ENCODE data around the gene SOCS1. TPM values are rescaled to one million over a fixed set of nuclear protein-coding genes. Genes with fewer than 3 reads are reported as not detected.

The SOCS1 gene
- polyA plus RNA-seq, 1 experiment = 11.6 TPM

- POLR2A ChIA-PET = interaction anchor here (0.5 to 0.9 kb wide), 2 partner anchors 9 to 28 kb away, joined by 3 to 4 read pairs; partner anchors contain the start of gene SOCS1
- H3K27ac ChIP-seq (ENCODE audit: low read depth, low read length) = no peak overlapping the region
- CTCF ChIA-PET = no interaction called here
- peaks cover 6% of the 10 kb centered on the region for H3K27me3 ChIP-seq (ENCODE audit: control insufficient read depth, insufficient read depth, low read length)
- H3K9me3 ChIP-seq (ENCODE audit: control insufficient read depth, insufficient read depth, low read length) = no peaks in the 10 kb centered on the region
- TF ChIP-seq, protein P1, sequence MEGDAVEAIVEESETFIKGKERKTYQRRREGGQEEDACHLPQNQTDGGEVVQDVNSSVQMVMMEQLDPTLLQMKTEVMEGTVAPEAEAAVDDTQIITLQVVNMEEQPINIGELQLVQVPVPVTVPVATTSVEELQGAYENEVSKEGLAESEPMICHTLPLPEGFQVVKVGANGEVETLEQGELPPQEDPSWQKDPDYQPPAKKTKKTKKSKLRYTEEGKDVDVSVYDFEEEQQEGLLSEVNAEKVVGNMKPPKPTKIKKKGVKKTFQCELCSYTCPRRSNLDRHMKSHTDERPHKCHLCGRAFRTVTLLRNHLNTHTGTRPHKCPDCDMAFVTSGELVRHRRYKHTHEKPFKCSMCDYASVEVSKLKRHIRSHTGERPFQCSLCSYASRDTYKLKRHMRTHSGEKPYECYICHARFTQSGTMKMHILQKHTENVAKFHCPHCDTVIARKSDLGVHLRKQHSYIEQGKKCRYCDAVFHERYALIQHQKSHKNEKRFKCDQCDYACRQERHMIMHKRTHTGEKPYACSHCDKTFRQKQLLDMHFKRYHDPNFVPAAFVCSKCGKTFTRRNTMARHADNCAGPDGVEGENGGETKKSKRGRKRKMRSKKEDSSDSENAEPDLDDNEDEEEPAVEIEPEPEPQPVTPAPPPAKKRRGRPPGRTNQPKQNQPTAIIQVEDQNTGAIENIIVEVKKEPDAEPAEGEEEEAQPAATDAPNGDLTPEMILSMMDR (IDR thresholded peaks at IDR 0.05; ENCODE audit: low read depth, low read length) = peak; percentile 22; the same call in 1 of the 2 replicates
- no peak for DNase-seq (ENCODE audit: low read depth, low spot score)
- H3K4me3 ChIP-seq (ENCODE audit: low read depth, low read length) = no peak overlapping the region
Measured at GRCh38 chr16:11283820-11284248, 27.8 kb upstream of the SOCS1 start.

- TF ChIP-seq, protein P1 (IDR thresholded peaks at IDR 0.05; ENCODE audit: low read depth, low read length) = no peak
- peaks cover 3% of the 10 kb centered on the region; the same call in 1 of the 2 replicates for H3K9me3 ChIP-seq (ENCODE audit: control insufficient read depth, insufficient read depth, low read length)
- ChIA-PET POLR2A (no interaction called here), CTCF (no interaction called here)
- no peak for DNase-seq (ENCODE audit: low read depth, low spot score)
- H3K27ac ChIP-seq (ENCODE audit: low read depth, low read length) = no peak within 1 kb of the TSS
- no peak within 1 kb of the TSS for H3K4me3 ChIP-seq (ENCODE audit: low read depth, low read length)
- H3K27me3 ChIP-seq (ENCODE audit: control insufficient read depth, insufficient read depth, low read length) = peaks cover 12% of the 10 kb centered on the region
Measured at GRCh38 chr16:11280616-11281522, 24.9 kb upstream of the SOCS1 start, which contains the start of gene PRM1. TSS of gene PRM1 (minus strand) at chr16:11281330. CDS start at chr16:11281238, 92 bp downstream.

DNA sequence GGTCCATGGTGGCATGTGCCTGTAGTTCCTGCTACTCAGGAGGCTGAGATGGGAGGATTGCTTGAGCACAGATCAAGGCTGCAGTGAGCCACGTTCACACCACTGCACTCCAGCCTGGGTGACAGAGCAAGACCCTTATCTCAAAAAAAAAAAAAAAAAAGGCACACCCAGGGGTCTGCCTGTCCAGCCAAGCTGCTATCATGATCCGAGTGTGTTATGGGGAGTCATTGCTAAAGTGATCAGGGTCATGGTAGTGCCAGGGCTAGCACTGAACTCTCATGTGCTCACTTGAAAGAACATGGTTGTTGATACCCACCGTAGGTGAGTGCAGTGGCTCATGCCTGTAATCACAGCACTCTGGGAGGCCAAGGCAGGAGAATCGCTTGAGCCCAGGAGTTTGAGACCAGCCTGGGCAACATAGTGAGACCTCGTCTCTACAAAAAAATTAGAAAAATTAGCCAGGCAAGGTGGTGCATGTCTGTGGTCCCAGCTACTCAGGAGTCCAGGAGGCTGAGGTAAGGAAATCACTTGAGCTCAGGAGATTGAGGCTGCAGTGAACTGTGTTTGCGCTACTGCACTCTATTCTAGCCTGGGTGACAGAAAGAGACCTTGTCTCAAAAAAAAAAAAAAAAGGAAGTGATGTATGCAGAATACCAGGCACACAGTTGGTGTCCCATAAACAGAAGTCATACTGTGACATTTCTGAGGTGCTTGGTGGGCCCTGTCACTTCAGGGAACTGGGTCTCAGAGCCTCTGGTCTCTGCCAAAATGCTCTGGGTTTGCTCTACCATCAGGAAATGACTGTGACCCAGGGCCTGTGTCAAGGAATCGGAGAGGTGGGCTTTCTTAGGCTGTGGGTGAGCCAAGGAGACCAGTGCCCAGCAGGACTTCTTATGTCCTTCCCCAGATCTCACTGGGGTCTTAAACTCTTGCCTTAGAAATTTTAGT, 23.0 kb upstream of the SOCS1 start:
- Histone ChIP-seq H3K4me3 (ENCODE audit: low read depth, low read length) (no peak overlapping the region), H3K27me3 (ENCODE audit: control insufficient read depth, insufficient read depth, low read length) (peaks cover 16% of the 10 kb centered on the region), H3K9me3 (ENCODE audit: control insufficient read depth, insufficient read depth, low read length) (peaks cover 3% of the 10 kb centered on the region; the same call in 1 of the 2 replicates), H3K27ac (ENCODE audit: low read depth, low read length) (no peak overlapping the region)
- ChIA-PET CTCF (no interaction called here), POLR2A (interaction anchor here (0.6 kb wide), 1 partner anchor 70 kb away, joined by 3 read pairs; no protein-coding TSS in a partner anchor)
- DNase-seq (ENCODE audit: low read depth, low spot score) = no peak
- TF ChIP-seq, protein P1 (IDR thresholded peaks at IDR 0.05; ENCODE audit: low read depth, low read length) = no peak

DNA sequence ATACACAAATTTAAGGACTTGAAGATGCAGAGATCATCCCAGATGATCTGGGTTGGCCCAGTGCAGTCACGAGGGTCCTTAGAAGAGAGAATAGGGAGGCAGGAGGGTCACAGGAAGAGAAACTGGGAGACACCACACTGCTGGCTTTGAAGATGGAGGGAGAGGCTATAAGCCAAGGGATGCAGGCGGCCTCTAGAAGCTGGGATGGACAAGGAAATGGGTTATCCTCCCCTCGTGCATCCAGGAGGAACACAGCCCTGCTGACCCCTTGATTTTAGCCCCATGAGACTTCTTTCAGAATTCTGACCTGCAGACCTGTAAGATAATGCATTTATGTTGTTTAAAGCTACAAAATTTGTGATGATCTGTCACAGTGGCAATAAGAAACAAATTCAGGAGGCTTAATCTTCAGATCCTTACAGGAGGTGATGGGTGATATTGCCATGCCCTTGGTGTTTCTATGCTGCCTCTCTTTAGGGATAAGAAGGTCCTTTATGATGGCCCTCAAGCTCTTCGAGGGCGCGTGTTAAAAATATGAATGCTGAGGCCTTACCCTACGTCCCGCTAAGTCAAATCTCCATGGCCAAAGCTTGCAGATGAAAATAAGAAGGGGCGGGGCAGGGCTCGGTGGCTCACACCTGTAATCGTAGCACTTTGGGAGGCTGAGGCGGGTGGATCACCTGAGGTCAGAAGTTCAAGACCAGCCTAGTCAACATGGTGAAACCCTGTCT, 21.8 kb upstream of the SOCS1 start:
- ChIA-PET POLR2A (no interaction called here), CTCF (no interaction called here)

More for the DNA sequence above, 21.8 kb upstream of the SOCS1 start:
- Histone ChIP-seq H3K4me3 (ENCODE audit: low read depth, low read length) (no peak overlapping the region), H3K27ac (ENCODE audit: low read depth, low read length) (no peak overlapping the region), H3K27me3 (ENCODE audit: control insufficient read depth, insufficient read depth, low read length) (peaks cover 12% of the 10 kb centered on the region), H3K9me3 (ENCODE audit: control insufficient read depth, insufficient read depth, low read length) (peaks cover 3% of the 10 kb centered on the region; the same call in 1 of the 2 replicates)
- no peak for DNase-seq (ENCODE audit: low read depth, low spot score)
- TF ChIP-seq, protein P1 (IDR thresholded peaks at IDR 0.05; ENCODE audit: low read depth, low read length) = no peak

Measured in AG04450 (cell line).